PC-9 (cell line): ENCODE data around the gene SLC6A6.

Experiments
- CTCF ChIP-seq: fragments of 200-600 bp; sonication (generic); conservative IDR thresholded peaks from 2 replicates; pipeline ENCODE4 v1.6.1; 2017; ENCODE audit warnings: mixed run types, antibody characterized with exemption, mild to moderate bottlenecking, moderate library complexity
- EZH2 ChIP-seq: fragments of 200-600 bp; sonication (generic); IDR thresholded peaks from 2 replicates; pipeline ENCODE4 v1.8.0; 2017; ENCODE audit warnings: antibody characterized with exemption, low read depth

- no peak for TF ChIP-seq CTCF
- TF ChIP-seq EZH2, result no peak
Measured at GRCh38 chr3:14368146-14368545, 34.3 kb upstream of the SLC6A6 start.
